GM18951 (cell line): ENCODE measurements around the gene UBE3B.

ENCODE experiments used
- POLR2A ChIP-seq: IDR thresholded peaks from 4 replicates; pipeline ENCODE4 v1.6.1; 2011; ENCODE audit warnings: mild to moderate bottlenecking; ENCODE audit not compliant: insufficient read length, insufficient read depth; ENCODE audit errors: extremely low read depth
- in situ Hi-C: fragments of 300-500 bp; cut with MboI; formaldehyde crosslinking; loops from one replicate; pipeline ENCODE4 v1.12.0; 2022; ENCODE audit warnings: low sequenced_read_pairs, mixed read lengths, inconsistent platforms; ENCODE audit not compliant: unreplicated experiment

UBE3B gene

GRCh38 chr12:109540526-109541412 lies 63.3 kb downstream of the UBE3B start:
- no peak for TF ChIP-seq POLR2A
- in situ Hi-C loops = no loop called here

- in situ Hi-C loops = no loop called here
- no peak for TF ChIP-seq POLR2A
Measured at GRCh38 chr12:109541413-109541726, 63.9 kb downstream of the UBE3B start.

GRCh38 chr12:109542014-109542413 lies 64.6 kb downstream of the UBE3B start:
- in situ Hi-C loops = no loop called here
- no peak for TF ChIP-seq POLR2A

- no peak for TF ChIP-seq POLR2A
- in situ Hi-C loops = no loop called here
Measured at GRCh38 chr12:109542876-109543275, 65.4 kb downstream of the UBE3B start.

GRCh38 chr12:109544955-109545531 lies 67.6 kb downstream of the UBE3B start:
- TF ChIP-seq POLR2A = no peak
- in situ Hi-C loops = no loop called here

DNA sequence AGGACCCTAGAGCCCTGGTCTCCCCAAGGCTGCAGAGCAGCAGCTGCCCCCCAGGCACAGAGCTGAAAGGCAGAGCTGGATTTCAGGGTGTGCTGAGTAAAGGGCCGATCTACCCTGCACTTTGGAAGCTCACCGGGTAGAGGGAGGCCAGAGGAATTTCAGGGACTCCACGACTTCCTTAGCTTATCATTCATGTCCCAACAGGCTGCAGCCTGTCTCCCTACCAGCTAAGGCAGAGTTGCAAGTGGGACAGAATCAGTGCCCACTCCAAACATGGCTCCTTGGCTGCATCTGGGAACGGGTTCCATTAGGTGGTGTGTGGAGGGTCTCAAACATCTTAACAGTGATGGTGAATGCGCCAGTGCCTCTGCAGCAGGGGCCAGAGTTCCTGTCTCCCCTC lies 68.4 kb downstream of the UBE3B start:
- no peak for TF ChIP-seq POLR2A
- in situ Hi-C loops = no loop called here

GRCh38 chr12:109547286-109547685 lies 69.9 kb downstream of the UBE3B start:
- no peak for TF ChIP-seq POLR2A
- in situ Hi-C loops = no loop called here

GRCh38 chr12:109548258-109548657 lies 70.8 kb downstream of the UBE3B start:
- TF ChIP-seq POLR2A = no peak

DNA sequence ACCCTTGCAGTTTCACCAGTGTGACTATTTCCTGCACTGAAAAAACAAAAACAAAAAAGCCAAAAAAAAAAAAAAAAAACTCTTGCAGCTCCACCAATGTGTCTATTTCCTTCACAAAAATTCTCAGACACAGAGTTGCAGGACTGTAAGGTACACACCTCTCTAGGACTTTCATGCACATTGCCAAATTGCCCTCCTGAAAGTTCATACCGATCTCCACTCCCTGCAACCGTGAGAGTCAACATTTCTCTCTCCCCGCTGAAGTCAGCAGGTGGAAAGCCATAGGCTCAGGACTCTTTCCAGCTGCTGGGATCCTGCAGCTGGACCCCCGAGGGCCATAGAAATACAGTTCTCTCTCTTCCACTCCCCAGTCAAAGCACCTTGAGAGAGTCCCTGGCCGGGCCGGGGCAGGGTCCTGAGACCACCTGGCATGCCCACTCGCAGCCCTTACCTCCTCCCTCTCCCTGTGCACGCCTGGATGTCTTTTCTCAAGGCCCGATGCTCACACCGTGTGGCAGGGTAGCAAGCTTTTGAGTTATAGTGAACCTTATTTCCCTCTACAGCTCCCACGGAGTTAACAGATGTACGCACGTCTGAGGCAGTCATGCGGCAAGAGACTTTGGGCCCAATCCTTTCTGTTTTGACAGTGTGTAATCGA lies 72.3 kb downstream of the UBE3B start:
- in situ Hi-C loops = no loop called here
- no peak for TF ChIP-seq POLR2A

More at GRCh38 chr12:109548258-109548657, 70.8 kb downstream of the UBE3B start:
- in situ Hi-C loops = no loop called here

GRCh38 chr12:109550281-109550680 lies 72.8 kb downstream of the UBE3B start:
- no peak for TF ChIP-seq POLR2A

DNA sequence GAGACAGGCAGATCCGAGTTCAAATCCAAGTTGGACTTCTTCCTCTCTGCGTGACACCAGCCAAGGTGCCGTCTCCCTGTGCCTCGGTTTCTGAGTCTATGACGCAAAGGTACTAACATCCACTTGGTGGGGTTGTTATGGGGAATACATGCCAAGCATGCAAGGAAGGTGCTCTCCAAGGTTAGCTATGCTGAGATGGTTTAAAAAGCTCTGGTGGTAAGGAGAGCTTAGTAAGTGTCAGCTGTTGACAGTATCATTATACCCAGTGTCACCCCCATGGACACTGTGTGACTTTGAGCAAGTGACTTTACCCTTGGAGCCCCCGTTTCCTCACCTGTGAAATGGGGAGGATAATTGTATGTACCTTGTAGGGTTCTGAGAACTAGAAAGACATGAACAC lies 73.7 kb downstream of the UBE3B start:
- in situ Hi-C loops = no loop called here

More at GRCh38 chr12:109550281-109550680, 72.8 kb downstream of the UBE3B start:
- in situ Hi-C loops = no loop called here

DNA sequence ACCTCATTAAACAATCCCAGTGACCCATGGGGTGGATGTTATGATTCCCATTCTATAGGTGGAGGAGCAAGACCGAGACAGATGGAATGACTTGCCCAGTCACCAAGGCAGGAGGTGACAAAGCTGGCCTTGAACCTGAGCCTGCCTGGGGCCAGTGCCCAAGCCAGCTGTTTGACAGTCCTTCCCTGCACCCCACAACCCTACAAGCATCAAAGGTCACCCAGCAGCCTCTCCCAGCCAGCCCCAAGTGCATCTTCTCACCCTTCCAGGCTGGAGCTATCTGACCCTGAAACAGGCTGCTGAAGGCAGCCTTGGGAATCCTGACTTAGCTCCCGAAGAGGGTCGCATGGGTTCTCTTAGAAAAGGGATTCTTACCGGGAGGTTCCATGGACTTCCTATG lies 75.5 kb downstream of the UBE3B start:
- TF ChIP-seq POLR2A = no peak
- in situ Hi-C loops = no loop called here

More for the DNA sequence above, 73.7 kb downstream of the UBE3B start:
- TF ChIP-seq POLR2A = no peak

GRCh38 chr12:109553483-109553882 lies 76.0 kb downstream of the UBE3B start:
- TF ChIP-seq POLR2A = no peak
- in situ Hi-C loops = no loop called here

DNA sequence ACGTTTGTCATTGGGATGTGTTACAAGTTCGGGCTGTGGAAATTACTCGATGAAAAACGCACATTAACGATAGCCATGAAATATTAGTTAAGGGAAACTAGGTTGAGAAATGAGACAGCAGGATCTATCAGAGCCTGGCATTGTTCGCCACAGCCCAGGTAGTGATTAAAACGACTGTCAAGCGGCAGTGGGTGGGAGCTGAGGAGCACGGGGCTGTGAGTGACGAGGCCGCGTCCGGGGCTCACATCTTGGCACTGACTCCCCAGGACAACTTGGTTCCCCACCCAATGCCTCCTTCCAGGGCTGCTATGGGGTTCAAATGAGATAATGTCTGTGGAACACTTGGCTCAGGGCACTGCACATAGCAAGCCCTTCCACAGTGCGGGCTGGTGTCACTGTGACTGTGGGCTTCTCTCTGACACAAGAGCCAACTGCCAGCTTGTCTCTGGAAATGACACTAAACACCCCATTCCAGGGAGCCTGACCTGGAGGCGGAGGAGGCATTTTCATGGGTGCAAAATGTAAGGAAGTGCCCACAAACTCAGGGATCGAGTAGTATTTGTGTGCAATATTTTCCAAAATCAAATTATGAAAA lies 76.6 kb downstream of the UBE3B start:
- TF ChIP-seq POLR2A = no peak
- in situ Hi-C loops = no loop called here

- TF ChIP-seq POLR2A = no peak
- in situ Hi-C loops = no loop called here
Measured at GRCh38 chr12:109554761-109555160, 77.3 kb downstream of the UBE3B start.
